Astrocyte (in vitro differentiated cells and primary cell): ENCODE measurements around the gene MED13L. TPM values are rescaled to one million over a fixed set of nuclear protein-coding genes. Genes with fewer than 3 reads are reported as not detected.

Source experiments
- DNase-seq: peaks from one replicate; pipeline ENCODE4 v3.0.0-alpha.2; 2010; ENCODE audit warnings: low read depth
- FAIRE-seq: peaks from 2 replicates; lab custom pipeline; 2011; peaks lifted over from hg19 to GRCh38; lab: Jason Lieb, UNC
- H2AFZ ChIP-seq: 2 replicates; pipeline ENCODE4 v1.6.0; 2012; ENCODE audit warnings: low read depth, low read length, inconsistent platforms
- H3K27ac ChIP-seq: 2 replicates; pipeline ENCODE4 v1.5.1; 2011; ENCODE audit warnings: low read depth, low read length, inconsistent platforms
- H3K27me3 ChIP-seq: 2 replicates; pipeline ENCODE4 v1.6.0; 2011; ENCODE audit warnings: low read length, inconsistent platforms; ENCODE audit not compliant: insufficient read depth
- H3K36me3 ChIP-seq: 2 replicates; pipeline ENCODE4 v1.5.1; 2011; ENCODE audit warnings: low read length, inconsistent platforms; ENCODE audit not compliant: insufficient read depth
- H3K4me1 ChIP-seq: 2 replicates; pipeline ENCODE4 v1.5.1; 2011; ENCODE audit warnings: low read length, inconsistent platforms; ENCODE audit not compliant: insufficient read depth
- H3K4me2 ChIP-seq: 2 replicates; pipeline ENCODE4 v1.6.0; 2012; ENCODE audit warnings: low read length, inconsistent platforms
- H3K4me3 ChIP-seq: 2 replicates; pipeline ENCODE4 v1.5.1; 2011; ENCODE audit warnings: low read depth, mild to moderate bottlenecking, low read length, inconsistent platforms; ENCODE audit not compliant: insufficient read depth
- H3K79me2 ChIP-seq: 2 replicates; pipeline ENCODE4 v1.6.0; 2012; ENCODE audit warnings: mild to moderate bottlenecking, low read length, inconsistent platforms; ENCODE audit not compliant: insufficient read depth
- H3K9ac ChIP-seq: 2 replicates; pipeline ENCODE4 v1.6.0; 2012; ENCODE audit warnings: mild to moderate bottlenecking, low read length, inconsistent platforms
- H3K9me3 ChIP-seq: 2 replicates; pipeline ENCODE4 v1.5.1; 2012; ENCODE audit warnings: low read depth, mild to moderate bottlenecking, low read length, inconsistent platforms; ENCODE audit not compliant: insufficient read depth
- H4K20me1 ChIP-seq: 2 replicates; pipeline ENCODE4 v1.6.0; 2012; ENCODE audit warnings: low read length, inconsistent platforms; ENCODE audit not compliant: insufficient read depth
- H3K27ac Mint-ChIP-seq: one replicate; pipeline ENCODE4 v1.8.0; 2021; ENCODE audit warnings: mild to moderate bottlenecking, mixed read lengths; ENCODE audit not compliant: unreplicated experiment
- H3K27me3 Mint-ChIP-seq: one replicate; pipeline ENCODE4 v1.8.0; 2021; ENCODE audit warnings: low read depth, mixed read lengths; ENCODE audit not compliant: unreplicated experiment
- H3K36me3 Mint-ChIP-seq: one replicate; pipeline ENCODE4 v1.8.0; 2021; ENCODE audit warnings: low read depth, mixed read lengths; ENCODE audit not compliant: unreplicated experiment
- H3K4me1 Mint-ChIP-seq: one replicate; pipeline ENCODE4 v1.8.0; 2021; ENCODE audit warnings: low read depth, mixed read lengths; ENCODE audit not compliant: unreplicated experiment
- H3K4me3 Mint-ChIP-seq: one replicate; pipeline ENCODE4 v1.8.0; 2021; ENCODE audit warnings: mild to moderate bottlenecking, moderate library complexity, mixed read lengths; ENCODE audit not compliant: unreplicated experiment
- H3K9me3 Mint-ChIP-seq: one replicate; pipeline ENCODE4 v1.8.0; 2021; ENCODE audit warnings: mild to moderate bottlenecking, mixed read lengths; ENCODE audit not compliant: unreplicated experiment
- CTCF ChIP-seq: IDR thresholded peaks from 2 replicates; pipeline ENCODE4 v1.5.1; 2011; ENCODE audit warnings: low read depth, mild to moderate bottlenecking, inconsistent platforms, low read length, moderate library complexity; ENCODE audit not compliant: insufficient read depth
- EZH2 ChIP-seq: IDR thresholded peaks from 2 replicates; pipeline ENCODE4 v1.6.1; 2012; ENCODE audit warnings: mild to moderate bottlenecking, low read length, inconsistent platforms; ENCODE audit not compliant: insufficient read depth
- total RNA-seq: library from RNA; stranded (reverse); gene quantifications from 2 replicates; pipeline ENCODE4 v1.2.1, GENCODE V29; 2021

The MED13L gene
- total RNA-seq, 1 donor from 2014 or later, result 153 TPM

DNA sequence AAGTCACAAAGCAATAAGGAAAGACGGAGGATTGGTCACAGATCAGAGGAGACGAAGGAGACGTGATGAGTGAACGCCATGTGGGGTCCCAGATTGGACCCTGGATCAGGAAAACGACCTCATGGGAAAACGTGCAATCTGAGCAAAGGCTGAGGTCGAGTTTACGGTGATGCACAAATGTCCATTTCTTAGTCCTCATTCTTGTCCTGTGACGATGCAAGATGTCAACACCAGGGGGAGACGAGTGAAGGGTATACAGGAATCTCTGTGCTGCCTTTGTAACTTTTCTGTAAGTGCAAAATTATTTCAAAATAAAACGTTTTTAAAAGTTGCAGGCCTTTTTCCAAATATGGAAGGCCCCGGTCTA is 329.8 kb downstream of the MED13L start:
- FAIRE-seq, result no peak
- peaks cover 3% of the 10 kb centered on the region for H3K4me1 Mint-ChIP-seq
- H3K36me3 Mint-ChIP-seq, result peaks cover 20% of the 10 kb centered on the region
- Histone ChIP-seq H2AFZ (no peak overlapping the region), H3K79me2 (no peaks in the 10 kb centered on the region), H3K27me3 (no peaks in the 10 kb centered on the region), H3K9ac (no peak overlapping the region), H3K4me1 (no peaks in the 10 kb centered on the region), H4K20me1 (no peaks in the 10 kb centered on the region), H3K9me3 (no peaks in the 10 kb centered on the region), H3K36me3 (no peaks in the 10 kb centered on the region), H3K4me2 (no peak overlapping the region), H3K4me3 (no peak overlapping the region), H3K27ac (no peak overlapping the region)
- H3K9me3 Mint-ChIP-seq, result no peaks in the 10 kb centered on the region
- no peak for DNase-seq
- no peak overlapping the region for H3K27ac Mint-ChIP-seq
- no peak for TF ChIP-seq EZH2
- no peak for TF ChIP-seq CTCF
- H3K27me3 Mint-ChIP-seq, result no peaks in the 10 kb centered on the region
- no peak overlapping the region for H3K4me3 Mint-ChIP-seq

- H3K27ac Mint-ChIP-seq, result no peak overlapping the region
- no peaks in the 10 kb centered on the region for H4K20me1 ChIP-seq
- no peak overlapping the region for H2AFZ ChIP-seq
- no peaks in the 10 kb centered on the region for H3K4me1 ChIP-seq
- no peaks in the 10 kb centered on the region for H3K9me3 ChIP-seq
- no peaks in the 10 kb centered on the region for H3K9me3 Mint-ChIP-seq
- no peaks in the 10 kb centered on the region for H3K27me3 ChIP-seq
- H3K36me3 ChIP-seq, result no peaks in the 10 kb centered on the region
- H3K36me3 Mint-ChIP-seq, result peaks cover 19% of the 10 kb centered on the region
- H3K27me3 Mint-ChIP-seq, result no peaks in the 10 kb centered on the region
- no peak overlapping the region for H3K9ac ChIP-seq
- H3K79me2 ChIP-seq, result no peaks in the 10 kb centered on the region
- H3K4me3 ChIP-seq, result no peak overlapping the region
- no peak for FAIRE-seq
- H3K4me1 Mint-ChIP-seq, result no peaks in the 10 kb centered on the region
- no peak overlapping the region for H3K4me3 Mint-ChIP-seq
- H3K4me2 ChIP-seq, result no peak overlapping the region
- no peak for DNase-seq
- H3K27ac ChIP-seq, result no peak overlapping the region
- TF ChIP-seq CTCF (peak; percentile 42), EZH2 (no peak)
Measured at GRCh38 chr12:115946867-115947695, 330.4 kb downstream of the MED13L start.

GRCh38 chr12:115946092-115946491 is 331.4 kb downstream of the MED13L start:
- Mint-ChIP-seq H3K36me3 (peaks cover 15% of the 10 kb centered on the region), H3K27ac (no peak overlapping the region), H3K4me1 (peaks cover 5% of the 10 kb centered on the region), H3K27me3 (no peaks in the 10 kb centered on the region), H3K4me3 (no peak overlapping the region), H3K9me3 (no peaks in the 10 kb centered on the region)
- DNase-seq, result no peak
- H3K4me2 ChIP-seq, result no peak overlapping the region
- no peak overlapping the region for H3K4me3 ChIP-seq
- TF ChIP-seq EZH2 (no peak), CTCF (no peak)
- H3K27ac ChIP-seq, result no peak overlapping the region
- H3K79me2 ChIP-seq, result no peaks in the 10 kb centered on the region
- no peaks in the 10 kb centered on the region for H3K27me3 ChIP-seq
- no peaks in the 10 kb centered on the region for H4K20me1 ChIP-seq
- FAIRE-seq, result no peak
- H2AFZ ChIP-seq, result no peak overlapping the region
- H3K36me3 ChIP-seq, result no peaks in the 10 kb centered on the region
- no peak overlapping the region for H3K9ac ChIP-seq
- H3K9me3 ChIP-seq, result no peaks in the 10 kb centered on the region
- H3K4me1 ChIP-seq, result peaks cover 2% of the 10 kb centered on the region
